Prostate gland (tissue), 2 donors: ENCODE measurements around the gene WDR87. TPM values are rescaled to one million over a fixed set of nuclear protein-coding genes. Genes with fewer than 3 reads are reported as not detected.

Experiments used
- DNase-seq: peaks from one replicate; pipeline ENCODE4 v3.0.0-alpha.2; 2019; ENCODE audit warnings: low spot score
- H3K27ac ChIP-seq, 2 donors: fragments of 200-600 bp; sonication (generic); 2 replicates each; pipeline ENCODE4 v1.5.1; 2017 to 2019
- H3K27me3 ChIP-seq: fragments of 200-600 bp; sonication (generic); replicated peaks from 2 replicates; pipeline ENCODE4 v1.5.1; 2019; ENCODE audit not compliant: insufficient read depth
- H3K36me3 ChIP-seq, 2 donors: fragments of 200-600 bp; sonication (generic); 1 replicate in 1 of 2; 2 replicates in 1 of 2; pipeline versions ENCODE4 v1.5.1 to v1.8.1; 2017 to 2019
- H3K4me1 ChIP-seq: fragments of 200-600 bp; sonication (generic); replicated peaks from 2 replicates; pipeline ENCODE4 v1.5.1; 2019
- H3K4me3 ChIP-seq, 2 donors: fragments of 200-600 bp; sonication (generic); 2 replicates each; pipeline ENCODE4 v1.5.1; 2017 to 2019
- H3K9me3 ChIP-seq: fragments of 200-600 bp; sonication (generic); 2 replicates; pipeline ENCODE4 v1.5.1; 2017
- POLR2A ChIP-seq: fragments of 450-650 bp; IDR thresholded peaks from one replicate; pipeline ENCODE4 v1.6.1; 2016; ENCODE audit warnings: antibody characterized with exemption, mild to moderate bottlenecking
- POLR2AphosphoS5 ChIP-seq: sonication (generic); formaldehyde crosslinking; IDR thresholded peaks from one replicate; pipeline ENCODE4 v1.6.1; 2017; ENCODE audit warnings: antibody characterized with exemption
- WGBS: methylation state at CpG from one replicate; pipeline ENCODE4 v1.1.5; 2018; 5-methylcytosine and 5-hydroxymethylcytosine counted together
- intact Hi-C: fragments of 100-400 bp; cut with DNase I; formaldehyde crosslinking; loops from one replicate; pipeline ENCODE4 v1.14.2; 2022
- total RNA-seq, 2 donors: library from RNA; depleted of rRNA; stranded (reverse); fragments of >200 nt; gene quantifications; one replicate each; pipeline ENCODE4 v1.1.0, GENCODE V29; 2016
- TF ChIP-seq, protein P1 (sequence below), 4 experiments: fragments of 200-600 bp in 2 of 4; fragments of 450-650 bp in 2 of 4; sonication (generic) in 2 of 4; IDR thresholded peaks; 1 replicate in 3 of 4; 2 replicates in 1 of 4; pipeline ENCODE4 v1.5.1; 2016 to 2019; ENCODE audit warnings: antibody characterized with exemption in 4 of 4, mild to moderate bottlenecking in 2 of 4, moderate library complexity in 2 of 4

The WDR87 gene
- total RNA-seq, 2 donors from 2014 or later: 2.0 TPM; not detected in 1

DNA sequence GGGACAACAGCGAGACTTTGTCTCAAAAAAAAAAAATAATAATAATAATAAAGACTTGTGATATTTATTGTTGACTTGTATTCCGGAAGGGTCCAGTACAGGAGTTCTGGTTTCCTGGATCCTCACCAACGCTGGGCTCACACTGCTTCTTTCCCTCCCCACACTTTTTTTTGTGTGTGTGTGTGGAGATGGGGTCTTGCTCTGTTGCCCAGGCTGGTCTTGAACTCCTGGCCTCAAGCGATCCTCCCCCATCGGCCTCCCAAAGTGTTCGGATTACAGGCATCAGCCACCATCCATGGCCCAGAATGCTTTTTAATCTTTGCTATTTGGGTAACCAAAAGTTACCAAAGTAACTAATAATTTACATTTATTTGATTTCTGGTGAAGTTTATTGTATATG is 39.7 kb upstream of the WDR87 start:
- no peak for DNase-seq
- TF ChIP-seq, protein P1, sequence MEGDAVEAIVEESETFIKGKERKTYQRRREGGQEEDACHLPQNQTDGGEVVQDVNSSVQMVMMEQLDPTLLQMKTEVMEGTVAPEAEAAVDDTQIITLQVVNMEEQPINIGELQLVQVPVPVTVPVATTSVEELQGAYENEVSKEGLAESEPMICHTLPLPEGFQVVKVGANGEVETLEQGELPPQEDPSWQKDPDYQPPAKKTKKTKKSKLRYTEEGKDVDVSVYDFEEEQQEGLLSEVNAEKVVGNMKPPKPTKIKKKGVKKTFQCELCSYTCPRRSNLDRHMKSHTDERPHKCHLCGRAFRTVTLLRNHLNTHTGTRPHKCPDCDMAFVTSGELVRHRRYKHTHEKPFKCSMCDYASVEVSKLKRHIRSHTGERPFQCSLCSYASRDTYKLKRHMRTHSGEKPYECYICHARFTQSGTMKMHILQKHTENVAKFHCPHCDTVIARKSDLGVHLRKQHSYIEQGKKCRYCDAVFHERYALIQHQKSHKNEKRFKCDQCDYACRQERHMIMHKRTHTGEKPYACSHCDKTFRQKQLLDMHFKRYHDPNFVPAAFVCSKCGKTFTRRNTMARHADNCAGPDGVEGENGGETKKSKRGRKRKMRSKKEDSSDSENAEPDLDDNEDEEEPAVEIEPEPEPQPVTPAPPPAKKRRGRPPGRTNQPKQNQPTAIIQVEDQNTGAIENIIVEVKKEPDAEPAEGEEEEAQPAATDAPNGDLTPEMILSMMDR (IDR thresholded peaks at IDR 0.05): no peak
- no peak for TF ChIP-seq POLR2A
- TF ChIP-seq POLR2AphosphoS5: no peak
- peaks cover 3% of the 10 kb centered on the region for H3K4me1 ChIP-seq
- H3K27ac ChIP-seq: no peak overlapping the region
- intact Hi-C loops: no loop called here
- H3K4me3 ChIP-seq: no peak overlapping the region
- no peaks in the 10 kb centered on the region for H3K36me3 ChIP-seq
- WGBS: 97% methylated on average over 6 of the region's 6 CpGs
- no peaks in the 10 kb centered on the region for H3K9me3 ChIP-seq
- H3K27me3 ChIP-seq: no peaks in the 10 kb centered on the region

DNA sequence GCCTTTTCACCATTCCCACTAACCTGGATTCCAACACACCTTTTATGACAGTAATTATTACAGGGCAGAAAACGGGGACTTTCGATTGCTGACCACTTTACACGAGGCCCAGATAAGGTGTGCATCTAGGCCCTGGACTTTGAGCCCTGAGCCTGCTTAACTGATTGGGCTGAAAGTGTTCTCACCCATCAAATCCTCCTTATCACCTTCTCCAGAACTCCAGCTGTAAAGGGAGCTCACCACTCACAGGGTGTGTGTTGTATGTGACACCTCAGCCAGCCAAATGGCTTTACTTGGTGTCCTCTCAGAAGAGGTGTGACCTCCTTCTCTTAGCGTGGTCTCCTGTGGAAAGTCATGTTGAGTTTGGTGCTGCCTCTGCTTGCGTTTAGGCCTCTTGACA is 37.1 kb upstream of the WDR87 start:
- intact Hi-C loops: no loop called here
- WGBS: 82% methylated on average over 5 of the region's 5 CpGs
- no peak for TF ChIP-seq POLR2A
- TF ChIP-seq, protein P1 (IDR thresholded peaks at IDR 0.05): no peak
- no peak for TF ChIP-seq POLR2AphosphoS5
- no peak overlapping the region for H3K4me3 ChIP-seq
- peaks cover 3% of the 10 kb centered on the region for H3K4me1 ChIP-seq
- DNase-seq: no peak
- no peaks in the 10 kb centered on the region for H3K27me3 ChIP-seq
- H3K27ac ChIP-seq: no peak overlapping the region
- no peaks in the 10 kb centered on the region for H3K9me3 ChIP-seq
- no peaks in the 10 kb centered on the region for H3K36me3 ChIP-seq

DNA sequence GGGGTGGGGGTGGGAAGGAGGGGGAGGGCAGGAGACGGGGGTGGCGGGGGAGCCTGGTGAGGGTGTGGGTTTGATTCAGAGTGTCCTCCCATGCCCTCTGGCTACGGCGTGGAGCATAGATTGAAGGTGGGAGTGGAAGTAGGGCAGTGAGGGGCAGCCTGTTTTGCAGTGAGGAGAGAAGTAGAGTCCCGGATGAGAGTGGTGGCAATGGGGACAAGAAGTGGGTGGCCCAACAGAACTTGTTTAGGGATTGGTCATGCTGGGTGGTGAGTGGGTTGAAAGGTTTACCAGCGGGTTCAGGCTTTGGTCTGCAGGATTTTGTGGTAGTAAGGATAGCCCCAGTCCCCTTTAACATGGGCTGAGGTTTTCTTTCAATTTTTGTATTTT is 36.1 kb upstream of the WDR87 start:
- Histone ChIP-seq H3K4me1 (peaks cover 3% of the 10 kb centered on the region), H3K27ac (no peak overlapping the region), H3K27me3 (no peaks in the 10 kb centered on the region), H3K9me3 (no peaks in the 10 kb centered on the region), H3K4me3 (no peak overlapping the region), H3K36me3 (no peaks in the 10 kb centered on the region)
- intact Hi-C loops: no loop called here
- DNase-seq: no peak
- TF ChIP-seq POLR2A (no peak), POLR2AphosphoS5 (no peak)
- TF ChIP-seq, protein P1 (IDR thresholded peaks at IDR 0.05): no peak
- WGBS: 86% methylated on average over 6 of the region's 6 CpGs

DNA sequence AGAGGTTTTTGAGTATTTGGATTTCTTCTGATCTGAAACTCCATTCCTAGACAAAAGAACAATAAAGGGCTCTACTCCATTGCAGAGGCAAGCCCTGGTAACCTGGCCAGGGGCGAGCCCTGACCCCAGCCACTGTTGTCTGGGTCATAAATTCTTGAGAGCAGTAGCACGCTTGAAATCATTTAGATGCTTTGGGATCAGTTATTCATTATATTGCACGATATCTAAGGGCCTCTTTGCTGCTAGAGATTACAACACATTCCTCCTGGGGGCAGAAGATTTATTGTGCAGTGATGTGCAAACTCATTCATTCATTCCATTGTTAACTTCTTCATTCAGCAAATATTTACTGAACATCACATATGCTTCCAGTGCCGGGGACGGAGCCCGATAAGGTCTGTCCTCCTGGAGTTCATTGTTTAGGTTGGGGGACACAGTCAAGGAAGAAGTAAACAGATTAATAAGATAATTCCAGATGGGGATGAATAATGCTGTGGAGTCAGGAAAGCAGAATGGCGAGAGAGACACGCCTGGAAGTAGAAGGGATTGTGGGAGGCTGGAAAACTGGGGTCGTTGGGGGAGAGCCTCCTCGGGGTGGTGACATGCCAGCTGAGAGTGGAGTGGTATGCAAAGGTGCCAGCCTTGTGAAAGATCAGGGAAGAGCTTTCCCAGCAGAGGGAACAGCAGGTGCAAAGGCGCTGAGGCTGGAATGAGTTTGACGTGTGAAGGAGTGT is 35.6 kb upstream of the WDR87 start:
- TF ChIP-seq, protein P1 (IDR thresholded peaks at IDR 0.05): no peak
- TF ChIP-seq POLR2AphosphoS5 (peak; percentile 7), POLR2A (no peak)
- H3K9me3 ChIP-seq: no peaks in the 10 kb centered on the region
- H3K4me3 ChIP-seq: no peak overlapping the region
- no peaks in the 10 kb centered on the region for H3K36me3 ChIP-seq
- 46% methylated on average over 12 of the region's 12 CpGs for WGBS
- no peak overlapping the region for H3K27ac ChIP-seq
- no peaks in the 10 kb centered on the region for H3K27me3 ChIP-seq
- DNase-seq: no peak
- intact Hi-C loops: no loop called here
- H3K4me1 ChIP-seq: peaks cover 3% of the 10 kb centered on the region

DNA sequence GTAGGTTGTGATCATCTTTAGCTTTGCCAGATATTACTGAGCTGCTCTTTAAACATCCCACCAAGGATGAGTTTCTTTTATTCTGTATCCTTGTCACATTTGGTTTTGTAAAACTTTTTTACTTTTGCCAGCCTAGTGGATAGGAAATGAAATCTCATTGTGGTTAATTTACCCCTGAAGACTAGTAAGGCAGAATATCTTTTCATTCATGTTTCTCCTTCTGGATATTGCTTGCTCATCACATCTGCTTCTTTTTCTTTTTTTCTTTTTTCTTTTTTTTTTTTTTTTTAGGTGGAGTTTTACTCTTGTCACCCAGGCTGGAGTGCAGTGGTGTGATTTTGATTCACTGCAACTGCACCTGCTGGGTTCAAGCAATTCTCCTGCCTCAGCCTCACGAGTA is 32.0 kb upstream of the WDR87 start:
- no peak for DNase-seq
- no peaks in the 10 kb centered on the region for H3K36me3 ChIP-seq
- H3K27ac ChIP-seq: no peak overlapping the region
- 100% methylated on average over 1 of the region's 1 CpG for WGBS
- no peaks in the 10 kb centered on the region for H3K9me3 ChIP-seq
- intact Hi-C loops: no loop called here
- H3K4me1 ChIP-seq: peaks cover 3% of the 10 kb centered on the region
- H3K27me3 ChIP-seq: no peaks in the 10 kb centered on the region
- H3K4me3 ChIP-seq: no peak overlapping the region
- TF ChIP-seq POLR2A: no peak
- TF ChIP-seq POLR2AphosphoS5: no peak
- TF ChIP-seq, protein P1 (IDR thresholded peaks at IDR 0.05): no peak
